ENCODE data around the gene BTBD1.

BTBD1 gene

GRCh38 chr15:82995938-82996337 is 71.1 kb downstream of the BTBD1 start:
- Histone ChIP-seq H3K27ac (ENCODE audit: low read length) (no peak overlapping the region), H3K27me3 (ENCODE audit: insufficient read depth, low read length, poor library complexity) (no peaks in the 10 kb centered on the region), H2AFZ (ENCODE audit: low read depth, low read length) (no peak overlapping the region), H3K36me3 (ENCODE audit: insufficient read depth, low read length) (no peaks in the 10 kb centered on the region; the same call in 1 of the 2 replicates), H3K9me3 (ENCODE audit: insufficient read depth, low read length, severe bottlenecking) (no peaks in the 10 kb centered on the region), H4K20me1 (ENCODE audit: insufficient read depth, low read length) (no peaks in the 10 kb centered on the region), H3K4me3 (ENCODE audit: low read depth in 1 of 2, low read length in 2 of 2) (no peak overlapping the region), H3K4me2 (ENCODE audit: insufficient read depth, low read length) (no peak overlapping the region), H3K4me1 (ENCODE audit: insufficient read depth, low read length) (no peaks in the 10 kb centered on the region), H3K9ac (ENCODE audit: low read depth, low read length) (no peak overlapping the region), H3K79me2 (ENCODE audit: insufficient read depth, low read length) (no peaks in the 10 kb centered on the region)
- ATAC-seq (ENCODE audit: insufficient read depth, low read depth) (no peak), DNase-seq (no peak)
- no peak for TF ChIP-seq EZH2 (IDR thresholded peaks at IDR 0.05; ENCODE audit: borderline replicate concordance, low read depth, low read length, severe bottlenecking)
- no peak for TF ChIP-seq CTCF (IDR thresholded peaks at IDR 0.05; ENCODE audit: borderline replicate concordance, extremely low read depth, low read length, poor library complexity, severe bottlenecking)

GRCh38 chr15:82995076-82995475 is 72.0 kb downstream of the BTBD1 start:
- Histone ChIP-seq H3K4me3 (ENCODE audit: low read depth in 1 of 2, low read length in 2 of 2) (no peak overlapping the region), H3K36me3 (ENCODE audit: insufficient read depth, low read length) (no peaks in the 10 kb centered on the region; the same call in 1 of the 2 replicates), H3K4me2 (ENCODE audit: insufficient read depth, low read length) (no peak overlapping the region), H4K20me1 (ENCODE audit: insufficient read depth, low read length) (no peaks in the 10 kb centered on the region), H3K27ac (ENCODE audit: low read length) (no peak overlapping the region), H3K9me3 (ENCODE audit: insufficient read depth, low read length, severe bottlenecking) (no peaks in the 10 kb centered on the region), H2AFZ (ENCODE audit: low read depth, low read length) (no peak overlapping the region), H3K79me2 (ENCODE audit: insufficient read depth, low read length) (no peaks in the 10 kb centered on the region), H3K9ac (ENCODE audit: low read depth, low read length) (no peak overlapping the region), H3K4me1 (ENCODE audit: insufficient read depth, low read length) (no peaks in the 10 kb centered on the region), H3K27me3 (ENCODE audit: insufficient read depth, low read length, poor library complexity) (no peaks in the 10 kb centered on the region)
- DNase-seq (no peak), ATAC-seq (ENCODE audit: insufficient read depth, low read depth) (no peak)
- TF ChIP-seq CTCF (IDR thresholded peaks at IDR 0.05; ENCODE audit: borderline replicate concordance, extremely low read depth, low read length, poor library complexity, severe bottlenecking) (no peak), EZH2 (IDR thresholded peaks at IDR 0.05; ENCODE audit: borderline replicate concordance, low read depth, low read length, severe bottlenecking) (no peak)

GRCh38 chr15:82993144-82993543 is 73.9 kb downstream of the BTBD1 start:
- H2AFZ ChIP-seq (ENCODE audit: low read depth, low read length): no peak overlapping the region
- TF ChIP-seq EZH2 (IDR thresholded peaks at IDR 0.05; ENCODE audit: borderline replicate concordance, low read depth, low read length, severe bottlenecking) (no peak), CTCF (IDR thresholded peaks at IDR 0.05; ENCODE audit: borderline replicate concordance, extremely low read depth, low read length, poor library complexity, severe bottlenecking) (no peak)

More at GRCh38 chr15:82993144-82993543, 73.9 kb downstream of the BTBD1 start:
- Histone ChIP-seq H3K4me1 (ENCODE audit: insufficient read depth, low read length) (0 out of 2 replicates have a peak, but pooled peaks cover 5% of the 10 kb centered on the region), H3K79me2 (ENCODE audit: insufficient read depth, low read length) (no peaks in the 10 kb centered on the region), H3K36me3 (ENCODE audit: insufficient read depth, low read length) (peaks cover 13% of the 10 kb centered on the region), H3K9me3 (ENCODE audit: insufficient read depth, low read length, severe bottlenecking) (no peaks in the 10 kb centered on the region), H3K27ac (ENCODE audit: low read length) (no peak overlapping the region), H3K9ac (ENCODE audit: low read depth, low read length) (no peak overlapping the region), H3K27me3 (ENCODE audit: insufficient read depth, low read length, poor library complexity) (no peaks in the 10 kb centered on the region), H4K20me1 (ENCODE audit: insufficient read depth, low read length) (no peaks in the 10 kb centered on the region), H3K4me3 (ENCODE audit: low read depth in 1 of 2, low read length in 2 of 2) (no peak overlapping the region), H3K4me2 (ENCODE audit: insufficient read depth, low read length) (no peak overlapping the region)
- ATAC-seq (ENCODE audit: insufficient read depth, low read depth) (no peak), DNase-seq (no peak)
